Measurements from ENCODE around the gene RNF13.

GRCh38 chr3:149801195-149801594 lies 11.8 kb upstream of the RNF13 start:
- TF ChIP-seq EZH2 (IDR thresholded peaks at IDR 0.05; ENCODE audit: insufficient read depth, low read length) (no peak), CTCF (IDR thresholded peaks at IDR 0.05; ENCODE audit: insufficient read depth, low read depth, low read length) (no peak)
